GM04504 (cell line): ENCODE data around the gene COG4.

Experiments used
- DNase-seq: peaks from one replicate; pipeline ENCODE4 v3.0.0-alpha.2; 2012; ENCODE audit warnings: low read depth

The COG4 gene

GRCh38 chr16:70434484-70435260, 88.7 kb downstream of the COG4 start:
- no peak for DNase-seq

- peak; percentile 77 for DNase-seq
Measured at GRCh38 chr16:70433458-70434103, 89.8 kb downstream of the COG4 start.

GRCh38 chr16:70432723-70433457, 90.5 kb downstream of the COG4 start:
- no peak for DNase-seq

- DNase-seq = no peak
Measured at GRCh38 chr16:70432356-70432722, 91.0 kb downstream of the COG4 start.

GRCh38 chr16:70430667-70431536, 92.5 kb downstream of the COG4 start:
- DNase-seq = no peak
